BLaER1 (cell line): ENCODE data around the gene CAMKK1.

Experiments
- H3K27ac ChIP-seq: shearing (Covaris generic); formaldehyde crosslinking; 2 replicates; pipeline ENCODE4 v1.8.1; 2022
- H3K27me3 ChIP-seq: shearing (Covaris generic); formaldehyde crosslinking; 2 replicates; pipeline ENCODE4 v1.8.1; 2022
- H3K36me3 ChIP-seq: shearing (Covaris generic); formaldehyde crosslinking; 2 replicates; pipeline ENCODE4 v1.8.1; 2022
- H3K4me1 ChIP-seq: shearing (Covaris generic); formaldehyde crosslinking; 2 replicates; pipeline ENCODE4 v1.8.1; 2022
- H3K4me2 ChIP-seq: shearing (Covaris generic); formaldehyde crosslinking; 2 replicates; pipeline ENCODE4 v1.8.1; 2022
- H3K4me3 ChIP-seq: shearing (Covaris generic); formaldehyde crosslinking; 2 replicates; pipeline ENCODE4 v1.8.1; 2022
- H3K9ac ChIP-seq: shearing (Covaris generic); formaldehyde crosslinking; 2 replicates; pipeline ENCODE4 v1.8.1; 2022
- H3K9me3 ChIP-seq: shearing (Covaris generic); formaldehyde crosslinking; 2 replicates; pipeline ENCODE4 v1.8.1; 2022
- H4K20me1 ChIP-seq: shearing (Covaris generic); formaldehyde crosslinking; 2 replicates; pipeline ENCODE4 v1.8.1; 2022
- Cebpa-rat ChIP-seq: shearing (Covaris generic); IDR thresholded peaks from 2 replicates; pipeline ENCODE4 v1.8.1; 2022

The CAMKK1 gene

DNA sequence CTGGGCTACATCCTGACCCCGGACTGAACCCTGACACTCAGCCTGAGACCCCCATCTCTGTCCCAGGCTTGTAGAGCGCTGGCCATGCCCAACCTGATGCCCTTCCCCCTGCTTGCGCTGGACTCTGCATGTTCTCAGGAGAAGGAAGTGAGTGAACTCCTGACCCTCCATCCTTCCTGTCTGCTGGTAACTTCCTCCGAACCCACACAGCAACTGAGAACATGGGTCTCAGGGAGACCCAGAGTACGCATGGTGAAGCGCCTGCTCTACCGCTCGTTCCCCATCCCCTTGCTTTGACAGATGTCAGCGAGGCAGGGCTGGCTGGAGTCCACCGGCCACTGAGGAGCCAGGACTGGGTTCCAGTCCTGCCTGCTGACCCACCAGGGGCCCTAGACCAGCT lies 6.1 kb downstream of the CAMKK1 start:
- Histone ChIP-seq H3K4me2 (peak overlapping the region; percentile 100), H3K9me3 (no peaks in the 10 kb centered on the region), H3K4me1 (peaks cover 70% of the 10 kb centered on the region), H4K20me1 (peaks cover 34% of the 10 kb centered on the region), H3K9ac (peak overlapping the region; percentile 58), H3K27me3 (peaks cover 3% of the 10 kb centered on the region; the same call in 1 of the 2 replicates), H3K27ac (peak overlapping the region; percentile 81), H3K4me3 (peak overlapping the region; percentile 46), H3K36me3 (peaks cover 20% of the 10 kb centered on the region; the same call in 1 of the 2 replicates)
- TF ChIP-seq Cebpa-rat: no peak

DNA sequence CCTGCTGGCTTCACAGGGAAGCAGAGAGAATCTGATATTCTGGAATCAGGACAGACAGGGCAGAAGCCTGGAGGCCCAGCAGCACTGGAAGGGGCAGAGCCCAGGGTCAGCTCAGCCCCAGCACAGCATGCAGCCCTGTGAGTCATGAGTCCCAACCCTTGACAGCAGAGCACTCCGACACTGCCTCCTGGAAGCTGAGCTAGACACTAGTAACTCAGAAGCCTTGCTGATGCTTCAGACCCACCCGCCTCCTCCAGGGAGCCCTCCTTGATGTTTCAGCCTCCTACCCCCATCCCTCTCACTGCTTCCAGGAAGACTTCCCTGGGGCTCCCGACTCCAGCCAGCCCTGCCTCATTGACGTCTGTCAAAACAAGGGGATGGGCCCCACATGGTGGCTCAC lies 6.9 kb downstream of the CAMKK1 start:
- peak overlapping the region; percentile 100 for H3K4me2 ChIP-seq
- no peaks in the 10 kb centered on the region for H3K9me3 ChIP-seq
- peaks cover 26% of the 10 kb centered on the region for H4K20me1 ChIP-seq
- peaks cover 20% of the 10 kb centered on the region; the same call in 1 of the 2 replicates for H3K36me3 ChIP-seq
- H3K27ac ChIP-seq: peak overlapping the region; percentile 23; the same call in 1 of the 2 replicates
- no peak overlapping the region for H3K9ac ChIP-seq
- no peak overlapping the region for H3K4me3 ChIP-seq
- peaks cover 62% of the 10 kb centered on the region for H3K4me1 ChIP-seq
- TF ChIP-seq Cebpa-rat: no peak
- H3K27me3 ChIP-seq: no peaks in the 10 kb centered on the region

DNA sequence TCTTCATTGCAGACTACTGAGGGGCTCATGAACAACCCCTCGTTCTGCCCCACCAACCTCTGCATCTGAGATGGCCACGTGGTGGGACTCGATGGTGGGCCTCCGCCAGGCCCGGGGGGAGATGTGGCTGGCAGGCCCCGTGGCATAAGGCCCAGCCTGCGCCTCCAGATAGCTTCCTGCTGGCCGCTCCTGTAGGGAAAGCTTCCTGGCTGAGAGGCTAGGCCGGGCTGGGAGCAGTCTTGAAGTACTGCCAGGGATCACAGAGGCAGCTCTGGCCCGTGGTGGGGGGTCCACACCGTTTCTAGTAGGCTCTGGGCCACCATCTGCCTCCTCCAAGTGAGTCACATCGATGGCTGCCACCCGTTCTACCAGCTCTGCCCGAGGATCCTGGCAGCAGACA lies 7.6 kb downstream of the CAMKK1 start:
- H3K4me2 ChIP-seq: no peak overlapping the region
- no peak overlapping the region for H3K9ac ChIP-seq
- no peaks in the 10 kb centered on the region for H3K9me3 ChIP-seq
- H3K27me3 ChIP-seq: no peaks in the 10 kb centered on the region
- H3K36me3 ChIP-seq: peaks cover 20% of the 10 kb centered on the region; the same call in 1 of the 2 replicates
- peaks cover 19% of the 10 kb centered on the region for H4K20me1 ChIP-seq
- TF ChIP-seq Cebpa-rat: no peak
- H3K4me1 ChIP-seq: peaks cover 55% of the 10 kb centered on the region
- H3K4me3 ChIP-seq: no peak overlapping the region
- H3K27ac ChIP-seq: 0 out of 2 replicates have a peak overlapping the region, but pooled peaks have one; percentile 23

GRCh38 chr17:3884188-3884587 lies 8.7 kb downstream of the CAMKK1 start:
- Histone ChIP-seq H4K20me1 (peaks cover 8% of the 10 kb centered on the region), H3K9me3 (no peaks in the 10 kb centered on the region), H3K4me3 (no peak overlapping the region), H3K4me1 (peaks cover 44% of the 10 kb centered on the region), H3K27me3 (no peaks in the 10 kb centered on the region), H3K4me2 (no peak overlapping the region), H3K36me3 (peaks cover 20% of the 10 kb centered on the region; the same call in 1 of the 2 replicates), H3K9ac (no peak overlapping the region), H3K27ac (peak overlapping the region; percentile 26; the same call in 1 of the 2 replicates)
- no peak for TF ChIP-seq Cebpa-rat

DNA sequence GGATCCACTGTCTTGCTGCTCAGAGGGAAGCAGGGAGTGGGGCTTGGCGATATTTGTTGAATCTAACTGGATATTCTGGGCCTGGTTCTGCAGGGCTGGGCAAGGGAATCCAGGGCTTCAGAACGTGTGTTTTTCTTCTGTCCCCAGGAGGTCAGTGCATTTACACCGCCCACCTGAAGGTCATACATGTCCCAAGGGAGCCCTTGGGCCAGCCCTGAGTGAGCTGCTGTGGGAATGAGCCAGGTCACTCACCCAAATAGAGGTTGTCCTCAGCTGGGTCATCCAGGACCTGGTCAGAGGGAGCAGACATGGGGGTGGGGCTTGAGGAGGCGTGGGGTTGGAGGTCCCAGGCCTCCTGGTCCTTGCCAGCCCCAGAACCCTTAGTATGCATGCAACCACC lies 10.6 kb downstream of the CAMKK1 start:
- no peak overlapping the region for H3K9ac ChIP-seq
- no peak for TF ChIP-seq Cebpa-rat
- no peaks in the 10 kb centered on the region for H3K9me3 ChIP-seq
- no peak overlapping the region for H3K4me2 ChIP-seq
- H3K36me3 ChIP-seq: peaks cover 22% of the 10 kb centered on the region; the same call in 1 of the 2 replicates
- no peaks in the 10 kb centered on the region for H4K20me1 ChIP-seq
- H3K27me3 ChIP-seq: no peaks in the 10 kb centered on the region
- no peak overlapping the region for H3K27ac ChIP-seq
- peaks cover 25% of the 10 kb centered on the region for H3K4me1 ChIP-seq
- no peak overlapping the region for H3K4me3 ChIP-seq

DNA sequence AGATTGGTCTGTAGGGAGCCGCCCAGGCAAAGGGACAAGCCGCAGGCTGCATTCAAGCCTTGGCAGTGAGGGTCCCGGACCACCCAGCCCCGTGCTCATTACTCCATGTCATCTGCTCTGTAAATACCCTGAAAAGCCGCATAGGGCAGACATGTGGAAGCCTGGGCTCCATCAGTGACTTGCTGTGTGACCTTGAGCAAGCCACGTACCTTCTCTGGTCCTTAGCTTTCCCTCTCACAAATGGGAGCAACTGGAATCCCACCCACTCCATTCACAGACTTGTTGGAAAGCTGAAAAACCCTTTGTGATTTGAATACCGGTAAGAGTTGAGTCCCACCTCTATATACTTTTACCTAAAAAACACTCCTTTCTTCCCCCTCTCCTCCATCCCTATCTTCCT lies 11.9 kb downstream of the CAMKK1 start:
- Histone ChIP-seq H3K9me3 (no peaks in the 10 kb centered on the region), H3K4me2 (no peak overlapping the region), H3K27ac (no peak overlapping the region), H3K27me3 (no peaks in the 10 kb centered on the region), H4K20me1 (no peaks in the 10 kb centered on the region), H3K4me1 (peaks cover 12% of the 10 kb centered on the region), H3K4me3 (no peak overlapping the region), H3K36me3 (peaks cover 28% of the 10 kb centered on the region; the same call in 1 of the 2 replicates), H3K9ac (no peak overlapping the region)
- TF ChIP-seq Cebpa-rat: no peak

DNA sequence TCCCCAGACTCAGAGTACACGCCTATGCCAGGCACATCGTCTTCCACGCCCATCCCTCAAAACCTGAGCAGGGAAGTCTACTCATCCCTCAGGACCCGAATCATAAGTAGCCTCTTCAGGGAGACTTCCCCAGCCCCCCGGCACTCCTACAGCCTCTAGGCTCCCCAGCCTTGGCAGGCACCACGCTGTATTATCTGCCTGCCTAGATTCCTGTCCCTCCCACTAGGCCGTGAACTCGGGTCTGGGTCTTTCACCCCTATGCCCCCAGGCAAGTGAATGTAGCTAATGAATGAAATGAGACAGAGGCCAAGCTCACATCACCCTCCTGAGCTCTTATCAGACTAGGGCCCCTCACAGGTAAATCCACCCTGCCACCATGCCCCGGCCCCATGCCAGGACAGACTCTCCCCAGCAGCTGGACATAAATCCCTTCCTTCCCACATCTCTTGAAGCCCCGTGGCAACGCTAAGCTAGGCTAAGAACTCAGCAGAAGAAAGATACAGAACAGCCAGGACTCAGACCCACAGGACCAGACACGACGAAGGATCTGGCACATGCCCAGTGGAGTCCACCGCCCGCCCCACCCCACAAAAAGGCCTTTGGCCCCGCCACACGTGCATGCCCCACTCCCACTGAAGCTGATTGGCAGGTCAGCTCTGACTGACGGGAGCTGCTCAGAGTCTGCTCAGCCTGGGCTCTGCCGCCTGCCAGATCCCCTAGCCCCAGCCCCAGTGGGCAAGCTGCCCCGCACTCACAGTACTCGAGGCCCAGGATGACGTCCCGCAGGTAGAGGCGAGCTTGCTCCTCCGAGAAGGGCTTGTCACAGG lies 13.0 kb downstream of the CAMKK1 start:
- no peaks in the 10 kb centered on the region for H4K20me1 ChIP-seq
- no peaks in the 10 kb centered on the region for H3K27me3 ChIP-seq
- no peak for TF ChIP-seq Cebpa-rat
- H3K4me3 ChIP-seq: no peak overlapping the region
- peaks cover 8% of the 10 kb centered on the region; the same call in 1 of the 2 replicates for H3K4me1 ChIP-seq
- no peaks in the 10 kb centered on the region for H3K9me3 ChIP-seq
- peaks cover 30% of the 10 kb centered on the region for H3K36me3 ChIP-seq
- H3K4me2 ChIP-seq: no peak overlapping the region
- peak overlapping the region; percentile 19; the same call in 1 of the 2 replicates for H3K27ac ChIP-seq
- H3K9ac ChIP-seq: 0 out of 2 replicates have a peak overlapping the region, but pooled peaks have one; percentile 1

DNA sequence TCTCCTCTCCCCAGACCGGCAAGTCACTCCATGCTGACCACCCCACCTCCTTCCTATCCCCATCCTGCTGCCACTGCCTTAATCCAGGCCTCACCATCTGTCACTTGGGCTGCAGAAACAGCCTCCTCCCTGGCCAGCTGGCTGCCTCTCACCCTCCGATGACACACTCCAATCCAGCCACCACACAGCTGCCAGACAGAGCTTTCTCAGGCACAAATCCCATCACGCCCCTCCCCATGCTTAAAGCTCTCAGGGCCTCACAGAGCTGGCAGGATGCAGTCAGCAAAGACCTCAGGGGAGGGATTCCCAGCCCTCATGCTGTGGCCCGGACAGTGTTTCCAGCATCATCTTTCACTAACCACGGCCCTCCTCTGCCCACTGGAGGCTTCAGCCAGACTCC lies 13.7 kb downstream of the CAMKK1 start:
- Histone ChIP-seq H3K36me3 (peaks cover 24% of the 10 kb centered on the region), H4K20me1 (no peaks in the 10 kb centered on the region), H3K4me3 (no peak overlapping the region), H3K9ac (0 out of 2 replicates have a peak overlapping the region, but pooled peaks have one; percentile 1), H3K9me3 (no peaks in the 10 kb centered on the region), H3K4me2 (no peak overlapping the region), H3K4me1 (peaks cover 8% of the 10 kb centered on the region; the same call in 1 of the 2 replicates), H3K27me3 (no peaks in the 10 kb centered on the region), H3K27ac (peak overlapping the region; percentile 19; the same call in 1 of the 2 replicates)
- TF ChIP-seq Cebpa-rat: no peak

DNA sequence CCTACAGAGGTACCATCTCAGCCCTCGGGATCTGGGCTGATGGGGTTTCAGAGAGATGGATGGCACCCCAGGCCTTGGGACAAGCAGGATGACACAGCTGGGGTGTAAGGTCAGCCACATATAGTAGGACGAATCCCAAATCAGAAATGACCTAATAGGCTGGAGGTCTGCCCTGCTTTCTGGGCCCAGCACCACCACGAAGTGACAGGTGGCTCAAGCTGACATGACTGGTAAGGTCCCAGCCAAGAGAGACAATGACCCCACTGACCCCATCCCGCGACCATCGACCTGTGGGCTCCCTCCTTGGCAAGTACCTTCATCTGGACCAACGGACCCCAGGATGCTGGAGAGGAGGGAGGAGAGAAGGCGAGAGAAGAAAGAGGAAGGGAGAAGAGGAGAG lies 15.6 kb downstream of the CAMKK1 start:
- Histone ChIP-seq H3K36me3 (peaks cover 38% of the 10 kb centered on the region), H3K27me3 (no peaks in the 10 kb centered on the region)
- no peak for TF ChIP-seq Cebpa-rat

DNA sequence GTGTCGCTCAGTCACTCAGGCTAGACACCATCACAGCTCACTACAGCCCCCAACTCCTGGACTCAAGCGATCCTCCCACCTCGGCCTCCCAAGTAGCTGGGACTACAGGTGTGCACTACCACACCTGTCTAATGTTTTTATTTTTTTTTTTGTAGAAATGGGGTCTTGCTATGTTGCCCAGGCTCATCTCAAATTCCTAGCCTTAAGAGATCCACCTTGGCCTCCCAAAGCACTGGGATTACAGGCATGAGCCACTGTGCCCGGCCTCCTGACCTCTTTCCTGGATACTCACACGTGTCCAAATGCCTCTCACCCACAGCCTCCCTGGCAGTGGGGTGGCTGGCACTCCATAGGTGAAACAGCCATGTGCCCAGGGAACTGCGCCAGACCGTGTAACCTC lies 17.5 kb downstream of the CAMKK1 start:
- TF ChIP-seq Cebpa-rat: no peak
- no peaks in the 10 kb centered on the region for H3K27me3 ChIP-seq
- H4K20me1 ChIP-seq: no peaks in the 10 kb centered on the region
- no peak overlapping the region for H3K27ac ChIP-seq
- H3K36me3 ChIP-seq: peaks cover 40% of the 10 kb centered on the region
- H3K4me2 ChIP-seq: no peak overlapping the region
- no peak overlapping the region for H3K9ac ChIP-seq
- H3K4me1 ChIP-seq: peaks cover 26% of the 10 kb centered on the region
- H3K4me3 ChIP-seq: no peak overlapping the region
- peaks cover 8% of the 10 kb centered on the region for H3K9me3 ChIP-seq

More for the DNA sequence above, 15.6 kb downstream of the CAMKK1 start:
- Histone ChIP-seq H3K9ac (no peak overlapping the region), H3K9me3 (peaks cover 8% of the 10 kb centered on the region), H4K20me1 (no peaks in the 10 kb centered on the region), H3K4me1 (peaks cover 7% of the 10 kb centered on the region), H3K27ac (no peak overlapping the region), H3K4me3 (no peak overlapping the region), H3K4me2 (no peak overlapping the region)
